AG04449 (cell line): ENCODE data around the gene XYLT1.

ENCODE experiments used
- CTCF ChIA-PET: fragments of 350-600 bp; formaldehyde crosslinking; extraction: SDS; loops from one replicate; lab custom pipeline; 2021; ENCODE audit warnings: antibody characterized with exemption; lab: Yijun Ruan, JAX
- POLR2A ChIA-PET: fragments of 400-600, 350-600 bp; formaldehyde crosslinking; extraction: SDS; loops from one replicate; lab custom pipeline; 2020; ENCODE audit warnings: antibody characterized with exemption, inconsistent platforms; lab: Yijun Ruan, JAX
- DNase-seq: peaks from one replicate; pipeline ENCODE4 v3.0.0-alpha.2; 2010; ENCODE audit warnings: low read depth, low spot score
- H3K4me3 ChIP-seq: 2 replicates; pipeline ENCODE4 v1.5.1; 2011; ENCODE audit warnings: low read depth, mild to moderate bottlenecking, control low read depth, low read length
- CTCF ChIP-seq: IDR thresholded peaks from one replicate; pipeline ENCODE4 v1.5.1; 2011; ENCODE audit warnings: mild to moderate bottlenecking, moderate library complexity, low read length, control low read depth, inconsistent platforms; ENCODE audit not compliant: insufficient read depth; ENCODE audit errors: missing control alignments

XYLT1 gene

GRCh38 chr16:17330044-17330443 lies 140.7 kb downstream of the XYLT1 start:
- no peak for DNase-seq
- CTCF ChIA-PET, result no interaction called here
- no peak overlapping the region for H3K4me3 ChIP-seq
- no peak for TF ChIP-seq CTCF
- POLR2A ChIA-PET, result no interaction called here

- POLR2A ChIA-PET, result no interaction called here
- CTCF ChIA-PET, result interaction anchor here (1.3 kb wide), 1 partner anchor 11 kb away, joined by 3 read pairs; no protein-coding TSS in a partner anchor
- no peak for TF ChIP-seq CTCF
- no peak for DNase-seq
- no peak overlapping the region for H3K4me3 ChIP-seq
Observed at GRCh38 chr16:17329391-17329790, 141.4 kb downstream of the XYLT1 start.

- POLR2A ChIA-PET, result no interaction called here
- CTCF ChIA-PET, result interaction anchor here (1.3 to 1.6 kb wide), 2 partner anchors 12 to 14 kb away, joined by 3 to 4 read pairs; no protein-coding TSS in a partner anchor
- no peak overlapping the region for H3K4me3 ChIP-seq
- DNase-seq, result no peak
- TF ChIP-seq CTCF, result no peak
Observed at GRCh38 chr16:17328932-17329331, 141.8 kb downstream of the XYLT1 start.

GRCh38 chr16:17327664-17328335 lies 143.0 kb downstream of the XYLT1 start:
- H3K4me3 ChIP-seq, result no peak overlapping the region
- CTCF ChIA-PET, result interaction anchor here (1.2 to 1.6 kb wide), 3 partner anchors 8 to 151 kb away, joined by 3 to 4 read pairs (median 3); no protein-coding TSS in a partner anchor
- POLR2A ChIA-PET, result no interaction called here

GRCh38 chr16:17325476-17326143 lies 145.2 kb downstream of the XYLT1 start:
- DNase-seq, result no peak
- ChIA-PET CTCF (interaction anchor here (1.0 kb wide), 1 partner anchor 8 kb away, joined by 3 read pairs; no protein-coding TSS in a partner anchor), POLR2A (no interaction called here)
- TF ChIP-seq CTCF, result no peak
- no peak overlapping the region for H3K4me3 ChIP-seq

More at GRCh38 chr16:17327664-17328335, 143.0 kb downstream of the XYLT1 start:
- TF ChIP-seq CTCF, result no peak
- no peak for DNase-seq

- CTCF ChIA-PET, result interaction anchor here (0.6 kb wide), 1 partner anchor 72 kb away, joined by 3 read pairs; no protein-coding TSS in a partner anchor
- no peak overlapping the region for H3K4me3 ChIP-seq
- DNase-seq, result no peak
- POLR2A ChIA-PET, result no interaction called here
- no peak for TF ChIP-seq CTCF
Observed at GRCh38 chr16:17324451-17324850, 146.3 kb downstream of the XYLT1 start.
